ENCODE data around the gene MMP28.

- TF ChIP-seq CTCF (IDR thresholded peaks at IDR 0.05; ENCODE audit: low read depth, low read length, poor library complexity, severe bottlenecking) (peak; percentile 47), EZH2phosphoT487 (IDR thresholded peaks at IDR 0.05; ENCODE audit: borderline replicate concordance, low read length) (no peak)
Observed at GRCh38 chr17:35769895-35770486, 25.4 kb downstream of the MMP28 start.
